Stomach (tissue), 4 donors: Measurements from ENCODE around the gene TUBGCP5.

Experiments used
- EP300 ChIP-seq: sonication (generic); formaldehyde crosslinking; IDR thresholded peaks from one replicate; pipeline ENCODE4 v1.6.1; 2017; ENCODE audit warnings: antibody characterized with exemption
- POLR2AphosphoS5 ChIP-seq, 3 donors: sonication (generic); formaldehyde crosslinking; IDR thresholded peaks; one replicate each; pipeline ENCODE4 v1.6.1; 2016; ENCODE audit warnings: antibody characterized with exemption in 3 of 3
- TF ChIP-seq, protein P1 (sequence below), 7 experiments: fragments of 450-650 bp in 4 of 7; fragments of 200-600 bp in 3 of 7; sonication (generic) in 3 of 7; IDR thresholded peaks; one replicate each; pipeline ENCODE4 v1.5.1; 2016 to 2019; ENCODE audit warnings: antibody characterized with exemption in 7 of 7, control low read depth in 2 of 7, mild to moderate bottlenecking in 1 of 7

DNA sequence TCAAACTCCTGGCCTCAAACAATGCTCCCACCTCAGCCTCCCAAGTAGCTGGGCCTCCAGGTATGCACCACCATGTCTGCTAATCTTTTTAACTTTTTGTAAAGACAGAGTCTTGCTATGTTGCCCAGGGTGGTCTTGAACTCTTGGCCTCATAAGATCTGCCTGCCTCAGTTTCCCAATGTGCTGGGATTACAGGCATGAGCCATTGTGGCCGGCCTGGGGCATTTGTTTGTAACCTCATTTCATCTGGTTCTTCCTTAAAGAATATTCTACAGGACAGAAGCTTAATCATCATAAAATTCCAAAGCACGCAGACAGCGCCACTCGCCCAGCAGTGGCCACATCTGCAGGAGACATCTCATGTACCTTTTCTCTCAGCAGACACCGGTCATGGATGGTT lies 35.6 kb downstream of the TUBGCP5 start:
- TF ChIP-seq, protein P1, sequence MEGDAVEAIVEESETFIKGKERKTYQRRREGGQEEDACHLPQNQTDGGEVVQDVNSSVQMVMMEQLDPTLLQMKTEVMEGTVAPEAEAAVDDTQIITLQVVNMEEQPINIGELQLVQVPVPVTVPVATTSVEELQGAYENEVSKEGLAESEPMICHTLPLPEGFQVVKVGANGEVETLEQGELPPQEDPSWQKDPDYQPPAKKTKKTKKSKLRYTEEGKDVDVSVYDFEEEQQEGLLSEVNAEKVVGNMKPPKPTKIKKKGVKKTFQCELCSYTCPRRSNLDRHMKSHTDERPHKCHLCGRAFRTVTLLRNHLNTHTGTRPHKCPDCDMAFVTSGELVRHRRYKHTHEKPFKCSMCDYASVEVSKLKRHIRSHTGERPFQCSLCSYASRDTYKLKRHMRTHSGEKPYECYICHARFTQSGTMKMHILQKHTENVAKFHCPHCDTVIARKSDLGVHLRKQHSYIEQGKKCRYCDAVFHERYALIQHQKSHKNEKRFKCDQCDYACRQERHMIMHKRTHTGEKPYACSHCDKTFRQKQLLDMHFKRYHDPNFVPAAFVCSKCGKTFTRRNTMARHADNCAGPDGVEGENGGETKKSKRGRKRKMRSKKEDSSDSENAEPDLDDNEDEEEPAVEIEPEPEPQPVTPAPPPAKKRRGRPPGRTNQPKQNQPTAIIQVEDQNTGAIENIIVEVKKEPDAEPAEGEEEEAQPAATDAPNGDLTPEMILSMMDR (IDR thresholded peaks at IDR 0.05) = no peak
- TF ChIP-seq EP300 = no peak
- no peak for TF ChIP-seq POLR2AphosphoS5 (IDR thresholded peaks at IDR 0.05)
